DND-41 (cell line): Measurements from ENCODE around the gene NRARP.

Experiments
- CTCF ChIP-seq: IDR thresholded peaks from 2 replicates; pipeline ENCODE4 v1.5.1; 2012; ENCODE audit warnings: borderline replicate concordance, low read length, moderate library complexity, mild to moderate bottlenecking; ENCODE audit not compliant: poor library complexity, severe bottlenecking; ENCODE audit errors: extremely low read depth
- EZH2 ChIP-seq: IDR thresholded peaks from 3 replicates; pipeline ENCODE4 v1.6.1; 2012; ENCODE audit warnings: borderline replicate concordance, low read depth, mild to moderate bottlenecking, moderate library complexity, low read length, inconsistent platforms; ENCODE audit not compliant: severe bottlenecking

GRCh38 chr9:137256362-137256761 lies 45.7 kb downstream of the NRARP start:
- TF ChIP-seq CTCF: no peak
- TF ChIP-seq EZH2: no peak
